ENCODE results near the gene SPDEF.

The SPDEF gene

DNA sequence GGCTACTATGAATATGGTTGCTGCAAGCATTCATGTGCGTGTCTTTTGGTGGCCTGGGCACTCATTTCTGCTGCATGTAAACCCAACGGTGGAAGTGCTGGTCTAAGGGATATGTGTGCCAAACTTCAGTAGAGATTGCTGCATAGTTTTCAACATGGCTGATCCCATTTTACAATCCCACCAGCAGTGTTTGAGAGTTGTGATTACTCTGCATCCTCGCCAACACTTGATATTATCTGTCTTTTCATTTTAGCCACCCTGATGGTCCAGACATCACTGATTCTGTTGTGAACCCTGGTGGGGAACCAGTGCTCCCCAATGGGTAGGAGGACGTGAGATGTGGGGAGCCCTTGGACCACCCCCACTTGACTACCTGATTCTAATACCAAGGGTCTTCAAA lies 62.8 kb downstream of the SPDEF start:
- TF ChIP-seq EZH2 (IDR thresholded peaks at IDR 0.05) (no peak), FOXP2 (optimal IDR thresholded peaks at IDR 0.05; ENCODE audit: control extremely low read depth, extremely low read length, insufficient read depth) (no peak), POLR2AphosphoS5 (IDR thresholded peaks at IDR 0.05; ENCODE audit: borderline replicate concordance, low read depth, low read length) (no peak)
- H3K36me3 ChIP-seq (ENCODE audit: insufficient read depth, low read length): no peaks in the 10 kb centered on the region
- H3K9ac ChIP-seq (ENCODE audit: insufficient read length): no peak overlapping the region
- H3K27ac ChIP-seq: no peak overlapping the region
- no peak overlapping the region for H3K4me3 ChIP-seq
- no peaks in the 10 kb centered on the region for H3K9me3 ChIP-seq (ENCODE audit: low read depth, low read length)
- no peak for DNase-seq (ENCODE audit: low read depth, low spot score)

GRCh38 chr6:34491091-34491430 lies 65.1 kb downstream of the SPDEF start:
- no peak for DNase-seq (ENCODE audit: low read depth, low spot score)
- H3K4me3 ChIP-seq: no peak overlapping the region

DNA sequence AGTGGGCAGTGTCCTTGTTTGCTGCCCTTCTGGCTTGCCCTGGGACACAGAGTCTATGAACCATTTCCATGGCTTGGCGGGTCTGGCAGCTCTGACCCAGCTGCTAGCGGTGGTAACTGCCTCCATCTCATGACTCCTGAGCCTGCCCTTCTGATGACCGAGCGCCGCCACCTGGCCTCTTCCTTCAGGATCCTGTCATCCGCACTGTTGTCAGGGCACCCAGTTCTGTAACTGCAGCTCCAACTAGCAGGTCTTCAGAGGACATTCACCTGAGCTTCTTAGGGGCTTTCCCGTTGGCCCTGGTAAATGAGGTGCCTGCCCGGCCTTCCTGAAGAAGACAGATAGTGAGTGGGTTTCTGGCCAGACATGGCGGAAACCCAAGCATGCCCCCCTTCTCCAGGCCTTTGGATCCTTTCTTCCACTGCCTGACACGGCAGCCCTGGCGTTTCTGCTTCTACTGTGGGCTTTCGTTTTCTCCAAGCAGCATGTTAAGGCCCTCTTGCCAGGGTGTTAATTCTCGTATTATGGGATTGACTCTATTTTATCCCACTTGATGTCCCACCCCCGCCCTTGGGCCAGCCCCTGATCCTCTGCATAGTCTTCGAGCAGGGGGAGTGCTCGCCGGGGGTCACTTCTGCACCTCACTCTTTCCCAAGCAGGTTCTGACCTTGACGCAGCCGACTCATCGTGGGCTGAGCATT lies 65.6 kb downstream of the SPDEF start:
- H3K9me3 ChIP-seq (ENCODE audit: low read depth, low read length): no peaks in the 10 kb centered on the region
- no peak overlapping the region for H3K9ac ChIP-seq (ENCODE audit: insufficient read length)
- TF ChIP-seq EZH2 (IDR thresholded peaks at IDR 0.05): no peak
- TF ChIP-seq FOXP2 (optimal IDR thresholded peaks at IDR 0.05; ENCODE audit: control extremely low read depth, extremely low read length, insufficient read depth): no peak
- TF ChIP-seq POLR2AphosphoS5 (IDR thresholded peaks at IDR 0.05; ENCODE audit: borderline replicate concordance, low read depth, low read length): no peak
- DNase-seq (ENCODE audit: low read depth, low spot score): no peak
- H3K4me3 ChIP-seq: no peak overlapping the region
- no peaks in the 10 kb centered on the region for H3K36me3 ChIP-seq (ENCODE audit: insufficient read depth, low read length)
- H3K27ac ChIP-seq: no peak overlapping the region

More at GRCh38 chr6:34491091-34491430, 65.1 kb downstream of the SPDEF start:
- no peaks in the 10 kb centered on the region for H3K36me3 ChIP-seq (ENCODE audit: insufficient read depth, low read length)
- no peaks in the 10 kb centered on the region for H3K9me3 ChIP-seq (ENCODE audit: low read depth, low read length)
- no peak overlapping the region for H3K9ac ChIP-seq (ENCODE audit: insufficient read length)
- H3K27ac ChIP-seq: no peak overlapping the region
- TF ChIP-seq EZH2 (IDR thresholded peaks at IDR 0.05): no peak

DNA sequence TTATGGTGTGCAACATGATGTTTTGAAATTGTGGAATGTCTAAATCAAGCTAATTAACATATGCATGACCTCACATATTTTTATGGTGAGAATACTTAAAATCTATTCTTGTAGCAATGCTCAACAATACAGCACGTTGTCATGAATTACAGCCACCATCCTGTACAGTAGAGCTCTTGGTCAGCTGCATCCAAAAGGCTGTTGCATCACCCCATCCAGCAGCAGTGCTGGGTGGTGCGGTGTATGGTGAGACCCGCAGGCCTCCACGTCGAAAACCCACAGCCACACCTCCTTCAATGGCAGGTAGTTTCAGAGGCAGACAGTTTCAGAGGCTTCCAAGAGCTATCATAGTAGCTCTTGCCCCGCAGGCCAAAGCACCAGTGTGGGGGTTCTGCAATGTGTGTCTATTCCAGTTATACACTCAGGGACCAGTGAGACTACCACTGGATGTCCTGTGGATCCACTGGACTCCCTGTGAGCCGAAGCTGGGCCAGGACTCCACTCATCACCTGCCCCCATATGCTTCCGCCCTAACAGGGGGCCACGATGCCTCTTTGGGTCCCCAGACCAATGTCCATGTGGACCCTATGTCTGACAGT lies 66.8 kb downstream of the SPDEF start:
- H3K36me3 ChIP-seq (ENCODE audit: insufficient read depth, low read length): no peaks in the 10 kb centered on the region
- DNase-seq (ENCODE audit: low read depth, low spot score): no peak
- TF ChIP-seq FOXP2 (optimal IDR thresholded peaks at IDR 0.05; ENCODE audit: control extremely low read depth, extremely low read length, insufficient read depth) (no peak), EZH2 (IDR thresholded peaks at IDR 0.05) (no peak), POLR2AphosphoS5 (IDR thresholded peaks at IDR 0.05; ENCODE audit: borderline replicate concordance, low read depth, low read length) (no peak)
- H3K27ac ChIP-seq: no peak overlapping the region
- H3K9me3 ChIP-seq (ENCODE audit: low read depth, low read length): no peaks in the 10 kb centered on the region
- no peak overlapping the region for H3K4me3 ChIP-seq
- H3K9ac ChIP-seq (ENCODE audit: insufficient read length): no peak overlapping the region
